Esophagus squamous epithelium (tissue), 4 donors: ENCODE measurements around the gene LIMS2.

ENCODE experiments used
- CTCF ChIP-seq, 6 experiments: fragments of 450-650 bp in 4 of 6; fragments of 200-600 bp in 2 of 6; sonication (generic) in 2 of 6; IDR thresholded peaks; one replicate each; pipeline ENCODE4 v1.5.1; 2016 to 2019; ENCODE audit warnings: antibody characterized with exemption in 6 of 6, mild to moderate bottlenecking in 4 of 6, moderate library complexity in 4 of 6
- POLR2A ChIP-seq, 4 donors: fragments of 450-650 bp; IDR thresholded peaks; one replicate each; pipeline ENCODE4 v1.6.1; 2017; ENCODE audit warnings: antibody characterized with exemption in 4 of 4, mild to moderate bottlenecking in 4 of 4, moderate library complexity in 3 of 4

DNA sequence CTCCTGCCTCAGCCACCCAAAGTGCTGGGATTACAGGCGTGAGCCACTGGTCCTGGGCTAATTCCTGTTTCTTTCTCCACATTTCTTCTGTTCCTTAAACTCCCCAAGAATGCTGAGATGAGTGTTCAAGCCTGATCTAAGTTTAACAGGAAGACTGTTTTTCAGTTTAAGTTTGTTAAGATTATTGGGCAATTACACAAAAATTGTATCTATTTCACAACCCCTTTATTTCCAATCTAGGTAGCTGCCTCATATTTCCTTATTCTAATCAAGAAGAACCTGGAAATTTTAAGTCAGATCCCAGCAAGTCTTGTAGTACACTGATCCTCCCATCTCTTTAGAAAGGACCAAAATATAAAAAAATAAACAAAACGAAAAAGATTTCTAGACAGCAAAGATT lies 37.7 kb upstream of the LIMS2 start:
- TF ChIP-seq CTCF (IDR thresholded peaks at IDR 0.05) (no peak), POLR2A (IDR thresholded peaks at IDR 0.05) (no peak)
